ENCODE data around the gene AKT1. TPM values are rescaled to one million over a fixed set of nuclear protein-coding genes. Genes with fewer than 3 reads are reported as not detected.
A peak's percentile ranks its signal among the peaks of the same experiment; 100 is the strongest.

The AKT1 gene
- total RNA-seq, 3 donors from 2014 or later: 91.9 to 119 (median 116) TPM

DNA sequence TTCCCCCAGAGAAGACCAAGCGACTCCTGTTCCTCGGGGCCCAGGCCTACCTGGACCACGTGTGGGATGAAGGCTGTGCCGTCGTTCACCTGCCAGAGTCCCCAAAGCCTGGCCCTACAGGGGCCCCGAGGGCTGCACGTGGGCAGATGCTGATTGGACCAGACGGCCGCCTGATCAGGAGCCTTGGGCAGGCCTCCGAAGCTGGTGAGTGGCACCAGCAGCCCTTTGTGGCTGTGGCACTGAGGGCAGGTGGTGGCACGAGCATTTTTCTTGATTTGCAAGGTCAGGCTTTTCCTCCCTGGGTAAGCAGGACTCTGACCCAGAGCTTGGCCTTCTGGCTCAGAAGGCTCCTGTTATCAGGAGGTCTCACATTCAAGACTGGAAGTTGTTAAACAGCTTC, 39.9 kb downstream of the AKT1 start:
- DNase-seq (ENCODE audit: low spot score in 2 of 2): no peak
- no peaks in the 10 kb centered on the region for H3K9me3 ChIP-seq
- H3K27ac ChIP-seq: no peak overlapping the region
- intact Hi-C loops (cut with DNase I; ENCODE audit: low total_unique reads): no loop called here
- TF ChIP-seq, protein P1, sequence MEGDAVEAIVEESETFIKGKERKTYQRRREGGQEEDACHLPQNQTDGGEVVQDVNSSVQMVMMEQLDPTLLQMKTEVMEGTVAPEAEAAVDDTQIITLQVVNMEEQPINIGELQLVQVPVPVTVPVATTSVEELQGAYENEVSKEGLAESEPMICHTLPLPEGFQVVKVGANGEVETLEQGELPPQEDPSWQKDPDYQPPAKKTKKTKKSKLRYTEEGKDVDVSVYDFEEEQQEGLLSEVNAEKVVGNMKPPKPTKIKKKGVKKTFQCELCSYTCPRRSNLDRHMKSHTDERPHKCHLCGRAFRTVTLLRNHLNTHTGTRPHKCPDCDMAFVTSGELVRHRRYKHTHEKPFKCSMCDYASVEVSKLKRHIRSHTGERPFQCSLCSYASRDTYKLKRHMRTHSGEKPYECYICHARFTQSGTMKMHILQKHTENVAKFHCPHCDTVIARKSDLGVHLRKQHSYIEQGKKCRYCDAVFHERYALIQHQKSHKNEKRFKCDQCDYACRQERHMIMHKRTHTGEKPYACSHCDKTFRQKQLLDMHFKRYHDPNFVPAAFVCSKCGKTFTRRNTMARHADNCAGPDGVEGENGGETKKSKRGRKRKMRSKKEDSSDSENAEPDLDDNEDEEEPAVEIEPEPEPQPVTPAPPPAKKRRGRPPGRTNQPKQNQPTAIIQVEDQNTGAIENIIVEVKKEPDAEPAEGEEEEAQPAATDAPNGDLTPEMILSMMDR (IDR thresholded peaks at IDR 0.05): no peak
- no peak for TF ChIP-seq POLR2AphosphoS5 (IDR thresholded peaks at IDR 0.05)
- no peak for TF ChIP-seq POLR2A (IDR thresholded peaks at IDR 0.05)
- no peaks in the 10 kb centered on the region for H3K27me3 ChIP-seq
- peaks cover 3 to 9% of the 10 kb centered on the region in 2 donors for H3K4me1 ChIP-seq
- no peak overlapping the region for H3K4me3 ChIP-seq
- peaks cover 4% of the 10 kb centered on the region for H3K36me3 ChIP-seq

DNA sequence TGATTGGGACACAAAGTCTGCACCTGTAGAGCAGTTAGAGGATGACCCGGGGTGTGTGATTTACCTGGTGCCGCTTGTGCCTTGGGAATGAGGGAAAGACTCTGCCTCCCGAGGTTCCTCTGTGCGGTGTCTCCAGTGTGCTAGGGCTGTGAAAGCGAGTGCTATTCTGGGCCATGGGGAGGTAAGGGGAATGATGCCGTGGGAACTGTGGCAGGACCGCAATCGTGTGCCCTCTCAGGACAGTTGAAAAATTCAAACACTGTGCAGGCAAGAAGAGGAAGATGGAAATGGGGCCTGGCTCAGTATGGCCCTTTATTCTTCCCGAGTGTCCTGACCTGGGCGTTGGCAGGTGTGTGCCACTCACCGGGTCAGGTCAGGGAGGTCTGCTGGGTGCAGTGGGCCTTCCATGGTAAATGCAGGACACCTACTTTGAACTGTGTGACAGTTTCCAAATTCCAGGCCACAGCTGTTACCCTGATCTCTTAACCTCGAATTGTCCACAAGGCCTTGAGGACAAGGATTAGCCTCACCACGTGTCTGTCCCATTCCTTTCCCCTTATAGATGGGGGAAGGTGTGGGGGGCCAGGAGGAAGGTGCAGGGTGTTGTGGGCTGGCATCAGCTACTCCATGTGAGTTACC, 41.2 kb downstream of the AKT1 start:
- H3K27me3 ChIP-seq: no peaks in the 10 kb centered on the region
- TF ChIP-seq, protein P1 (IDR thresholded peaks at IDR 0.05): no peak
- TF ChIP-seq POLR2A (IDR thresholded peaks at IDR 0.05) (no peak), POLR2AphosphoS5 (IDR thresholded peaks at IDR 0.05) (no peak)
- H3K36me3 ChIP-seq: peaks cover 4% of the 10 kb centered on the region
- DNase-seq (ENCODE audit: low spot score in 2 of 2): no peak
- peak overlapping the region in 1 of 2 donors; percentile 91 for H3K27ac ChIP-seq
- H3K9me3 ChIP-seq: no peaks in the 10 kb centered on the region
- intact Hi-C loops (cut with DNase I; ENCODE audit: low total_unique reads): no loop called here
- H3K4me1 ChIP-seq: peaks cover 3 to 9% of the 10 kb centered on the region in 2 donors
- peak overlapping the region; percentile 87 to 98 (median 97) for H3K4me3 ChIP-seq

DNA sequence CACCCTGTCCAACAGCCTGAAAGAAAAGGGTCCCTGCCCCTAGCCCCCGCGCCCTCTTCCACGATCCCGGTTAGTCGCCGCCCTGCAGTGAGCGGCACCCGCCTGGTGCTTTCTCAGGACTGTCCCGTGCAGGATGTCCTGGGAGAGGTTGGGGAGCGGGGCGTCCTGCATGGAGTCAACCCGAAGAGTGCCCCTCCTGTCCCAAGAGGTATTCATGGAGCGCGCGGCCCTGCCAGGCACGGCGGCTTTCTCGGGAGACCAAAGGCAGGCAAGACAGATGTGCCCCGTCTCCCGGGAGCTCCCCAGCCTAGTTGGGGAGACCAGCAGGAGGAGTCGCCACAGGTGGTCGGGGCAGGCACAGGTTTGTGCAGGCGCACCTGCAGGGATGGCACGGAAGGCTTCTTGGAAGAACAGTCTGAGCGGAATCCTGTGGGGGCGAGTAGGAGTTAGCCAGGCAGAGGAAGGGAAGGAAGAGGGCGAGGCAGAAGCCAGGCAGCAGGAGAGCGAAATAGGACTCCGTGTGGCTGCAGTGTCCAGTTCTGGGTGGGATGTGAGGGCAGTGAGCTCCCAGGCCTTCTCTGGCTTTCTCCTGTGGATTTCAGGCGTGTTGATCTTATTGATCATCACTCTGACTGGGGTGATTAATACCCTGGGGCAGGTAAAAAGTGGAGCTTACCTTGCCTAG, 41.9 kb downstream of the AKT1 start:
- peak overlapping the region; percentile 87 to 98 (median 97) for H3K4me3 ChIP-seq
- no peak for DNase-seq (ENCODE audit: low spot score in 2 of 2)
- H3K27ac ChIP-seq: peak overlapping the region; percentile 89 to 91
- H3K27me3 ChIP-seq: no peaks in the 10 kb centered on the region
- peaks cover 3 to 9% of the 10 kb centered on the region in 2 donors for H3K4me1 ChIP-seq
- H3K9me3 ChIP-seq: no peaks in the 10 kb centered on the region
- peaks cover 4% of the 10 kb centered on the region for H3K36me3 ChIP-seq
- intact Hi-C loops (cut with DNase I; ENCODE audit: low total_unique reads): no loop called here
- TF ChIP-seq, protein P1 (IDR thresholded peaks at IDR 0.05): no peak
- no peak for TF ChIP-seq POLR2AphosphoS5 (IDR thresholded peaks at IDR 0.05)
- no peak for TF ChIP-seq POLR2A (IDR thresholded peaks at IDR 0.05)

DNA sequence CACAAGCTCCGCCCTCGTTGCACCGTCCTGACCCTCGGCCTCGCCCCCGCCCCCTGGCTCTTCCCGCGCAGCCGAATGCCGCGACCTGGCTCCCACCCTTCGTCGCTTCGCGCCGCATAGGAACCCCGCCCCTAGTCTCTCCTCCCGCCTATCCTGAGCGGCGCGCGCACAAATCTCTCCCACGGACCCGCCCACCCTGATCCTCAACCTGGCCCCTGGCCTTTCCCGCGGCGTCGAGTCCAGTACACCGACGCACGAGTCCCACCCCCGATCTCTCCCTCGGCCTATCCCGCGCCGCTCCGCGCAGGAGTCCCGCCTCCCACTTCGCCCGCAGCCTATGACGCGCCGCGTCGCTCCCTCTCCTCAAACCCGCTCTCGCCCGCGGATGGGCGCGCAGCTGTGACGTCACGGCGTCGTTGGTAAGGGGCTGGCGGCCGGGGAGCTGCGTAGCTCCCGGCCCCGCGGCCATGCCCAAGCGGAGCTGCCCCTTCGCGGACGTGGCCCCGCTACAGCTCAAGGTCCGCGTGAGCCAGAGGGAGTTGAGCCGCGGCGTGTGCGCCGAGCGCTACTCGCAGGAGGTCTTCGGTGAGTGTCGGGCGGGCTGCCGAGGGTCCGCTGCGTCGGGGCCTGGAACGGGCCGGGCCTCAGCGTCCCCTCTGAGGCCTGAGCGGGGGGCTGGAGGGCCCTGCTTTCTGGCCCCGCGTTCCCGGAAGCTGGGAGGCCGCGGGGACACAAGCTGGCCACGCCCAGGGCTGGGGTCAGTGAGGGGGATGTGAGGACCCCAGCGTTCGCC, 42.6 kb downstream of the AKT1 start, which contains the start of gene SIVA1:
TSS of gene SIVA1 (plus strand) at position 413 of the 793 bp plus-strand sequence. CDS start at position 468, 55 bp downstream.
- TF ChIP-seq POLR2AphosphoS5 (IDR thresholded peaks at IDR 0.05) (peak; percentile 92 to 95 (median 92)), POLR2A (IDR thresholded peaks at IDR 0.05) (peak; percentile 81)
- TF ChIP-seq, protein P1 (IDR thresholded peaks at IDR 0.05): no peak
- intact Hi-C loops (cut with DNase I; ENCODE audit: low total_unique reads): no loop called here
- peaks cover 3 to 9% of the 10 kb centered on the region in 2 donors for H3K4me1 ChIP-seq

More for the DNA sequence above, 42.6 kb downstream of the AKT1 start, which contains the start of gene SIVA1:
- Histone ChIP-seq H3K27me3 (no peaks in the 10 kb centered on the region), H3K4me3 (peak within 1 kb of the TSS; percentile 87 to 98 (median 97)), H3K27ac (peak within 1 kb of the TSS; percentile 89 to 91), H3K9me3 (no peaks in the 10 kb centered on the region), H3K36me3 (peaks cover 4% of the 10 kb centered on the region)
- DNase-seq (ENCODE audit: low spot score in 2 of 2): peak; percentile 99
